Ishikawa (cell line): ENCODE results near the gene ZMYND8.
A peak's percentile ranks its signal among the peaks of the same experiment; 100 is the strongest.

ENCODE experiments used
- CEBPB ChIP-seq: IDR thresholded peaks from 2 replicates; pipeline ENCODE4 v1.6.1; 2012
- CREB1 ChIP-seq: IDR thresholded peaks from 2 replicates; pipeline ENCODE4 v1.6.1; 2012; ENCODE audit warnings: low read depth
- EGR1 ChIP-seq: IDR thresholded peaks from 2 replicates; pipeline ENCODE4 v1.6.1; 2012
- EP300 ChIP-seq: IDR thresholded peaks from 2 replicates; pipeline ENCODE4 v1.6.1; 2012; ENCODE audit warnings: borderline replicate concordance
- FOXM1 ChIP-seq: IDR thresholded peaks from 2 replicates; pipeline ENCODE4 v1.6.1; 2012; ENCODE audit warnings: low read depth, borderline replicate concordance
- NFIC ChIP-seq: IDR thresholded peaks from 2 replicates; pipeline ENCODE4 v1.6.1; 2012
- RAD21 ChIP-seq: IDR thresholded peaks from 2 replicates; pipeline ENCODE4 v1.6.1; 2012; ENCODE audit warnings: low read depth
- TAF1 ChIP-seq: IDR thresholded peaks from 2 replicates; pipeline ENCODE4 v1.6.1; 2012; ENCODE audit warnings: low read depth, mild to moderate bottlenecking
- TCF12 ChIP-seq: IDR thresholded peaks from 2 replicates; pipeline ENCODE4 v1.6.1; 2012; ENCODE audit warnings: low read depth
- TEAD4 ChIP-seq: IDR thresholded peaks from 2 replicates; pipeline ENCODE4 v1.6.1; 2012
- YY1 ChIP-seq: IDR thresholded peaks from 2 replicates; pipeline ENCODE4 v1.6.1; 2012; ENCODE audit warnings: low read depth
- ZBTB7A ChIP-seq: IDR thresholded peaks from 2 replicates; pipeline ENCODE4 v1.6.1; 2012; ENCODE audit warnings: low read depth
- TF ChIP-seq, protein P1 (sequence below): IDR thresholded peaks from 2 replicates; pipeline ENCODE4 v1.6.1; 2012; ENCODE audit warnings: low read depth, mild to moderate bottlenecking
- TF ChIP-seq, protein P2 (sequence below): IDR thresholded peaks from 2 replicates; pipeline ENCODE4 v1.6.1; 2012
- TF ChIP-seq, protein P3 (sequence below): IDR thresholded peaks from 2 replicates; pipeline ENCODE4 v1.6.1; 2012

Gene ZMYND8

DNA sequence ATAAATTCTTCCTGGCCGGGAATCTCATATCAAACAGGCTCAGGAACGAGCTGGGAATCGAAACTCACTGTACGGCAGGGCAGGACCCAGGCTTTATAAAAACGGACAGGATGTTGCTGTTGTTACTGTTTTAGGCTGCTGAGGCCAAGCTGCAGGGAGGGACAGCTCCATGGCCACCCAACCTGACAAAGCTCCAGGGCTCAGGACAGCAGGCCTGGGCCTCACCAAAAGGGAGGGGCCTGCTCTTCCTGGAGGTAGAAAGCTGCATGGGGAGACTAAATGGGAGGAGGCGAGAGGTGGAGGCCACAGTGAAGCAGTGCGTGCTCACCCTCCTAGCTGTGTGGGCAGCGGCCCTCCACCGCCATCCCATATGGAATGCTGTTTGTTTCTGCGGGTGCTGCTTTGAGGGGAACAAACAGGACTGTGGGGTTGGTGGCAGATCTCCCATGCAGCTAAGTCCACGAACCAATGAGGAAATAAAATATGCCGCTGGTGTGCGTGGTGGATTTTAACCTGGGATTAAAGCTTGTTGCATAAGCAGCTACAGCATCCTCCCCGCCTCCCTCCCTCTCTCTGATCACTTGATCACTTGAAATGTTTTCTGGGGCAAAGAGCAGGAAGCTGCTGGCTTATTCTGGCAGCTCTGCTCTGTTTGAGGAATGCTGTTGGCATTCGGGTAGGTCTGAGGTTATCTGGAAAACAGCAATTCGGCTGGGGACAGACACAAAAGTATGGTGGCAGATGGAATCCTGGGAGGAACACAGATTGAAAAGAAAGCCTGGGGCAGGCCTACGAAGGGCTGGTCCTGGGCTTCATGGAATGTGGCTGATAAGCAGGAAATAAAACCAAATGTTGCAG lies 2.4 kb upstream of the ZMYND8 start:
- TF ChIP-seq NFIC, result no peak
- TF ChIP-seq CREB1, result no peak
- TF ChIP-seq FOXM1, result no peak
- TF ChIP-seq TCF12, result no peak
- no peak for TF ChIP-seq EGR1
- no peak for TF ChIP-seq TAF1
- no peak for TF ChIP-seq EP300
- TF ChIP-seq ZBTB7A, result no peak
- TF ChIP-seq, protein P1, sequence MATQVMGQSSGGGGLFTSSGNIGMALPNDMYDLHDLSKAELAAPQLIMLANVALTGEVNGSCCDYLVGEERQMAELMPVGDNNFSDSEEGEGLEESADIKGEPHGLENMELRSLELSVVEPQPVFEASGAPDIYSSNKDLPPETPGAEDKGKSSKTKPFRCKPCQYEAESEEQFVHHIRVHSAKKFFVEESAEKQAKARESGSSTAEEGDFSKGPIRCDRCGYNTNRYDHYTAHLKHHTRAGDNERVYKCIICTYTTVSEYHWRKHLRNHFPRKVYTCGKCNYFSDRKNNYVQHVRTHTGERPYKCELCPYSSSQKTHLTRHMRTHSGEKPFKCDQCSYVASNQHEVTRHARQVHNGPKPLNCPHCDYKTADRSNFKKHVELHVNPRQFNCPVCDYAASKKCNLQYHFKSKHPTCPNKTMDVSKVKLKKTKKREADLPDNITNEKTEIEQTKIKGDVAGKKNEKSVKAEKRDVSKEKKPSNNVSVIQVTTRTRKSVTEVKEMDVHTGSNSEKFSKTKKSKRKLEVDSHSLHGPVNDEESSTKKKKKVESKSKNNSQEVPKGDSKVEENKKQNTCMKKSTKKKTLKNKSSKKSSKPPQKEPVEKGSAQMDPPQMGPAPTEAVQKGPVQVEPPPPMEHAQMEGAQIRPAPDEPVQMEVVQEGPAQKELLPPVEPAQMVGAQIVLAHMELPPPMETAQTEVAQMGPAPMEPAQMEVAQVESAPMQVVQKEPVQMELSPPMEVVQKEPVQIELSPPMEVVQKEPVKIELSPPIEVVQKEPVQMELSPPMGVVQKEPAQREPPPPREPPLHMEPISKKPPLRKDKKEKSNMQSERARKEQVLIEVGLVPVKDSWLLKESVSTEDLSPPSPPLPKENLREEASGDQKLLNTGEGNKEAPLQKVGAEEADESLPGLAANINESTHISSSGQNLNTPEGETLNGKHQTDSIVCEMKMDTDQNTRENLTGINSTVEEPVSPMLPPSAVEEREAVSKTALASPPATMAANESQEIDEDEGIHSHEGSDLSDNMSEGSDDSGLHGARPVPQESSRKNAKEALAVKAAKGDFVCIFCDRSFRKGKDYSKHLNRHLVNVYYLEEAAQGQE, result no peak; the same call in 1 of the 2 replicates
- peak; percentile 56 for TF ChIP-seq CEBPB
- TF ChIP-seq, protein P2, sequence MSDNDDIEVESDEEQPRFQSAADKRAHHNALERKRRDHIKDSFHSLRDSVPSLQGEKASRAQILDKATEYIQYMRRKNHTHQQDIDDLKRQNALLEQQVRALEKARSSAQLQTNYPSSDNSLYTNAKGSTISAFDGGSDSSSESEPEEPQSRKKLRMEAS, result peak; percentile 43; the same call in 1 of the 2 replicates
- 0 out of 2 replicates have a peak, but pooled peaks have one; percentile 47 for TF ChIP-seq YY1
- TF ChIP-seq TEAD4, result peak; percentile 56; the same call in 1 of the 2 replicates
- TF ChIP-seq RAD21, result no peak
- TF ChIP-seq, protein P3, sequence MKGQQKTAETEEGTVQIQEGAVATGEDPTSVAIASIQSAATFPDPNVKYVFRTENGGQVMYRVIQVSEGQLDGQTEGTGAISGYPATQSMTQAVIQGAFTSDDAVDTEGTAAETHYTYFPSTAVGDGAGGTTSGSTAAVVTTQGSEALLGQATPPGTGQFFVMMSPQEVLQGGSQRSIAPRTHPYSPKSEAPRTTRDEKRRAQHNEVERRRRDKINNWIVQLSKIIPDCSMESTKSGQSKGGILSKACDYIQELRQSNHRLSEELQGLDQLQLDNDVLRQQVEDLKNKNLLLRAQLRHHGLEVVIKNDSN, result no peak

DNA sequence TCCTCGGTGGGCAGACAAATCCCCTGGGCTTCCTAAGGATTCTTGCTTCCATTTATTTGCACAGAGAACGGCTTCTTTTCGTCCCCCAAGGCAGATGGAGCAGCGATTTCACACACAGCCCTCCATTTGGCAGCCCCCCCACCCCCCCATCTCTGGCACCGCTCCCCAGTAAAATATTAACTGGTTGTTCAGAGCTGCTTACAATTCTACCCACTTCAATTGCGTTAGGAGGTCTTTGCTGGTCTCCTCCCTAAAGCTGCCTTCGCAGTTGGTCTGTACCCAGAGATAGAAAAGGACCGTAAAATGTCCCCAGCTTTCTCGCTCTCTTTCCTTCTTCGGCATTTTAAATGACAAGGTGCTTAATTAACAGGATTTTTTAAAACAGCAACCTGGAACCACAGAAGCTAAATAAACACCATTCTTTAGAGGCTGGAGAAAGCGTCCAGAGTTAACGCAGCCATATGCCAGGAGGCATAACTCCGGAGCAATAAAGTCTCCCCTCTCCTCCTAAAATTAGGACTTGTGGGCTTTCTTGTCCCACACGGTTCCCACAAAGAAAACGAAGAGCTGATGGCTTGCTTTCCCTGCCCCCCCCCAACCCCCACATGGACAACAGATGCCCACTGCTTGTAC lies 1.7 kb upstream of the ZMYND8 start:
- no peak for TF ChIP-seq TEAD4
- no peak for TF ChIP-seq NFIC
- no peak for TF ChIP-seq EGR1

DNA sequence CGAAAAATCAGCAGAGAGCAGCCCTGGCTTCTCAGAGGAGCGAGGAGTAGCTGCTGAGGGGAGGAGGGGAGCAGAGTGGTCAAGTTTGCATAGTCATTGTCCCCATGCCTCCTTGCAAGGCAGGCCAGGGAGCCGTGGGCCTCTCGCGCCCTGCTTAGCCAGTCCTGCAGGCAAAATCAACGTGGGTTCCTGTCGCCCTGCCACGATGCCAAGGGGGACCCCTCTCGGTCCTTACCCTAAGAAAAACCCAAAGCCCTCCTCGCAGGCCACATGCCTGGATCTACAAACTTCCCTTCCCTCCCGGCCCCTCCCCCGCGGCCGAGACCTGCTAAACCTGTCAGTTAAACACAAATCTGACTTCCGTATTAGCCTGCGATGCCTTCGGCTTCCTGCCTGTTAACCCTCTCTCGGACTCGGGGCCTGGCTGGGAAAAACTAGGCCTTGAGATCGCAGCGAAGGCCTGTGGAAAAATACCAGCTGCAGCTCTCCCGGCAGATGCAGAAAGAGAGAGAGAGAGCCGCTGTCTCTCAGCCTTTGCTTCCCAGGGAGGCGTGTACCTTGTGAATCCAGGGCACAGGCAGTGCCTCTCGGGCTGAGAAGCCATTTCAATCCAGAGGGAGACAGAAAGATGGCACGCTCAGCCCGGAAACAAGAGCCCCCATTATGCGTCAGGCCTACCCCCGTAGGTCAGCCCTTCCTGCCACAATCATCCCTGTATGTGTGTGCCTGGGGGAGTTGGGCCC lies 968 bp upstream of the ZMYND8 start:
- TF ChIP-seq NFIC (peak; percentile 56), CREB1 (no peak), EGR1 (no peak), TCF12 (peak; percentile 78), ZBTB7A (no peak), YY1 (peak; percentile 32), EP300 (peak; percentile 74), TAF1 (peak; percentile 32; the same call in 1 of the 2 replicates), CEBPB (0 out of 2 replicates have a peak, but pooled peaks have one; percentile 7), RAD21 (peak; percentile 17; the same call in 1 of the 2 replicates), TEAD4 (peak; percentile 39; the same call in 1 of the 2 replicates), FOXM1 (peak; percentile 68; the same call in 1 of the 2 replicates)
- TF ChIP-seq, protein P2, result peak; percentile 95
- TF ChIP-seq, protein P1, result no peak
- TF ChIP-seq, protein P3, result no peak

DNA sequence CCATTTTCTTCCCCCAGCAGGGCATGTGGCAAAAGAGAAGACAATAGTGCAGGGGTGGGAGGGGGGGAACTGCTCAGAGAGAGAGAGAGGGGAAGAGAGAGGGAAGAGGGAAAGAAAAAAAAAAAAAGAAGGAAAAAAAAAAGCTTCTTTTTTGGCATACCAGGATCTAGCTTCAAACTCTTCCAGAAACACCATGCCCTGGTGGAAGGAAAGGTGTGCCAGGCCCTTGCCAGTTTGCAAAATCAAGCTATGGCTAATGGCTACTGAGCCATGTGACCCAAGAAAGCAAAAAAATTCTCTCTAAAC lies 326 bp downstream of the ZMYND8 start:
- TF ChIP-seq EP300 (no peak), NFIC (no peak)
- TF ChIP-seq, protein P3, result peak; percentile 63
- TF ChIP-seq, protein P1, result no peak
